ENCODE results near the gene EYS. TPM values are rescaled to one million over a fixed set of nuclear protein-coding genes. Genes with fewer than 3 reads are reported as not detected.

EYS gene
- total RNA-seq, 1 experiment from 2014 or later: not detected

DNA sequence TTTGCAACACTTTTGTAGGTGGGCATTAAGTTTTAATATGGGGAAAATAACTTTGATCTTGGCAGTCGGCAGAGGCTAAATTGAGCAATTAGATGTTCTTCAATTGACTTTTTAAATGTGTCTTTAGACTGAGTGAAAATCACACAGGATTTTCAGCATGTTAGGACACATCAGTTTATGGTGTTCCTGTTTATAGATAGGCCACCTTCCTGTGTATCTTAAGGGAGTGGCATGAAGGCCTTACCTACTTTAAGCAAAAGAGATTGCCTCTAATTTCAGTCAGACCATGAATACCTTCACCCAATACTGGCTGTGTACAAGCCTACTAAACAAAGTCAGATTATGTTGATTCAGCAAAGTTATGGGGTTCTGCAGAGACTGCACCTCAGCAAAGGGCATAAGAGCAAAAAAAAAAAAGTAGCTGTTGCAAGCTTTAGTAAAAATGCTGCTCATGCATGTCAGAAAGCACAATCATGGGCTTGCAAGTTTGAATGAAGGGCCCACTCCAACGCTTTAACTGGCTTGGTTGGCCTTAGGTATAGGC, 1223.0 kb downstream of the EYS start:
- no peaks in the 10 kb centered on the region for H3K36me3 ChIP-seq (ENCODE audit: control insufficient read depth, insufficient read depth, low read length)
- no TSS peak for BruUV-seq (replicated peaks)
- Mint-ChIP-seq H3K36me3 (ENCODE audit: insufficient read depth, unreplicated experiment) (no peaks in the 10 kb centered on the region), H3K27me3 (ENCODE audit: insufficient read depth, unreplicated experiment) (no peaks in the 10 kb centered on the region), H3K4me1 (ENCODE audit: low read depth, unreplicated experiment) (no peaks in the 10 kb centered on the region), H3K27ac (ENCODE audit: unreplicated experiment) (no peak overlapping the region), H3K4me3 (ENCODE audit: unreplicated experiment) (no peak overlapping the region), H3K9me3 (ENCODE audit: unreplicated experiment) (no peaks in the 10 kb centered on the region)
- POLR2A ChIA-PET: no interaction called here
- no peaks in the 10 kb centered on the region for H3K27me3 ChIP-seq (replicated peaks; ENCODE audit: control insufficient read depth, insufficient read depth, low read length)
- CTCF ChIA-PET: no interaction called here
- intact Hi-C loops (cut with micrococcal nuclease; ENCODE audit: unreplicated experiment): no loop called here
- H3K4me1 ChIP-seq: no peaks in the 10 kb centered on the region
- no peaks in the 10 kb centered on the region for H3K9me3 ChIP-seq
- DNase-seq: no peak
- TF ChIP-seq, protein P1, sequence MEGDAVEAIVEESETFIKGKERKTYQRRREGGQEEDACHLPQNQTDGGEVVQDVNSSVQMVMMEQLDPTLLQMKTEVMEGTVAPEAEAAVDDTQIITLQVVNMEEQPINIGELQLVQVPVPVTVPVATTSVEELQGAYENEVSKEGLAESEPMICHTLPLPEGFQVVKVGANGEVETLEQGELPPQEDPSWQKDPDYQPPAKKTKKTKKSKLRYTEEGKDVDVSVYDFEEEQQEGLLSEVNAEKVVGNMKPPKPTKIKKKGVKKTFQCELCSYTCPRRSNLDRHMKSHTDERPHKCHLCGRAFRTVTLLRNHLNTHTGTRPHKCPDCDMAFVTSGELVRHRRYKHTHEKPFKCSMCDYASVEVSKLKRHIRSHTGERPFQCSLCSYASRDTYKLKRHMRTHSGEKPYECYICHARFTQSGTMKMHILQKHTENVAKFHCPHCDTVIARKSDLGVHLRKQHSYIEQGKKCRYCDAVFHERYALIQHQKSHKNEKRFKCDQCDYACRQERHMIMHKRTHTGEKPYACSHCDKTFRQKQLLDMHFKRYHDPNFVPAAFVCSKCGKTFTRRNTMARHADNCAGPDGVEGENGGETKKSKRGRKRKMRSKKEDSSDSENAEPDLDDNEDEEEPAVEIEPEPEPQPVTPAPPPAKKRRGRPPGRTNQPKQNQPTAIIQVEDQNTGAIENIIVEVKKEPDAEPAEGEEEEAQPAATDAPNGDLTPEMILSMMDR (IDR thresholded peaks at IDR 0.05; ENCODE audit: insufficient read depth in 1 of 2, low read depth in 1 of 2, low read length in 1 of 2, severe bottlenecking in 1 of 2, unreplicated experiment in 1 of 2): no peak
- H3K4me3 ChIP-seq (ENCODE audit: low read depth, low read length): no peak overlapping the region

DNA sequence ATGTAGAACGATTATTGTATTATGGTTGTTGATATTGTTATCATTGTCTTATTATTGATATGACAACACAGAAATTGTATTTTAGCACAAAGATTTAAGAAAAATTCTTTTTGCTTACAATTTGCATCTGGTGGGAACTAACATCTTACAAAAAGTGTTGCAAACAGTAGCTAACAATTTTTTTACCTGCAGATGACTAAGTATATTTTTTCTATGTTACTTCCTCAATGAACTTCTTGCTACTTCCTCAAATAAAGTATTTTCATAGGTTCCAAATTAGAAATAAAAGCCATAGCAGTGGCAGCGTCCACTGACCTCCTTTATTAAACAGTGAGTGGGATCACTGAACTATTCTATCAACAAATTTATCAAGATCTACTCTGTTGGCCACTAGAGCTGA, 1224.4 kb downstream of the EYS start:
- Mint-ChIP-seq H3K4me3 (ENCODE audit: unreplicated experiment) (no peak overlapping the region), H3K4me1 (ENCODE audit: low read depth, unreplicated experiment) (no peaks in the 10 kb centered on the region), H3K36me3 (ENCODE audit: insufficient read depth, unreplicated experiment) (no peaks in the 10 kb centered on the region), H3K9me3 (ENCODE audit: unreplicated experiment) (no peaks in the 10 kb centered on the region), H3K27me3 (ENCODE audit: insufficient read depth, unreplicated experiment) (no peaks in the 10 kb centered on the region), H3K27ac (ENCODE audit: unreplicated experiment) (no peak overlapping the region)
- DNase-seq: no peak
- Histone ChIP-seq H3K4me1 (no peaks in the 10 kb centered on the region), H3K4me3 (ENCODE audit: low read depth, low read length) (no peak overlapping the region), H3K27me3 (replicated peaks; ENCODE audit: control insufficient read depth, insufficient read depth, low read length) (no peaks in the 10 kb centered on the region), H3K9me3 (no peaks in the 10 kb centered on the region), H3K36me3 (ENCODE audit: control insufficient read depth, insufficient read depth, low read length) (no peaks in the 10 kb centered on the region)
- intact Hi-C loops (cut with micrococcal nuclease; ENCODE audit: unreplicated experiment): no loop called here
- ChIA-PET CTCF (no interaction called here), POLR2A (no interaction called here)
- no TSS peak for BruUV-seq (replicated peaks)
- TF ChIP-seq, protein P1 (IDR thresholded peaks at IDR 0.05; ENCODE audit: insufficient read depth in 1 of 2, low read depth in 1 of 2, low read length in 1 of 2, severe bottlenecking in 1 of 2, unreplicated experiment in 1 of 2): no peak

DNA sequence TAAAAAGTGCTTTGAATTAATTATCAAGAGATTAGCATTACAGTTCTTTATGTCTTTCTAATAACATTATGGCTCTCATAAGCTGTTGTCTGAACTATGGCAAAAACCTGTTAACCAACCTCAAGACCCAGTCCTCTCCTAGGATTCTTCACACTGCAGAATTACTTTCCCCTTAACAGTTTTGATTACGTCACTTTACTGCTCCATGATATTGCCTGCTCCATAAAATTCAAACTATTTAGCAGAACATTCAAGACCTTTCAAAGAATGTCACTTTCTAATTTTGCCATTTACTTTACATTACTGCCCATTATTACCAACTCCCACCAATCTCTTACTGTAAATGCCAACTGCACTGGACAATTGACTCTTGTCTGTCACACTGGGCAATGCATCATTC, 1227.9 kb downstream of the EYS start:
- H3K36me3 Mint-ChIP-seq (ENCODE audit: insufficient read depth, unreplicated experiment): no peaks in the 10 kb centered on the region
- Histone ChIP-seq H3K27me3 (replicated peaks; ENCODE audit: control insufficient read depth, insufficient read depth, low read length) (no peaks in the 10 kb centered on the region), H3K9me3 (no peaks in the 10 kb centered on the region), H3K4me3 (ENCODE audit: low read depth, low read length) (no peak overlapping the region), H3K36me3 (ENCODE audit: control insufficient read depth, insufficient read depth, low read length) (no peaks in the 10 kb centered on the region), H3K4me1 (no peaks in the 10 kb centered on the region)
- H3K27ac Mint-ChIP-seq (ENCODE audit: unreplicated experiment): no peak overlapping the region
- peaks cover 2% of the 10 kb centered on the region for H3K27me3 Mint-ChIP-seq (ENCODE audit: insufficient read depth, unreplicated experiment)
- no peak for DNase-seq
- CTCF ChIA-PET: no interaction called here
- no TSS peak for BruUV-seq (replicated peaks)
- H3K9me3 Mint-ChIP-seq (ENCODE audit: unreplicated experiment): no peaks in the 10 kb centered on the region
- H3K4me3 Mint-ChIP-seq (ENCODE audit: unreplicated experiment): no peak overlapping the region
- TF ChIP-seq, protein P1 (IDR thresholded peaks at IDR 0.05; ENCODE audit: insufficient read depth in 1 of 2, low read depth in 1 of 2, low read length in 1 of 2, severe bottlenecking in 1 of 2, unreplicated experiment in 1 of 2): no peak
- POLR2A ChIA-PET: no interaction called here
- no peaks in the 10 kb centered on the region for H3K4me1 Mint-ChIP-seq (ENCODE audit: low read depth, unreplicated experiment)
- intact Hi-C loops (cut with micrococcal nuclease; ENCODE audit: unreplicated experiment): no loop called here

All from Caco-2 (cell line).